HEK293T (cell line): ENCODE data around the gene EFR3B.

ENCODE experiments used
- CTCF ChIA-PET: fragments of 350-600 bp; formaldehyde crosslinking; extraction: SDS; loops from one replicate; lab custom pipeline; 2021; ENCODE audit warnings: antibody characterized with exemption, inconsistent platforms; lab: Yijun Ruan, JAX
- POLR2A ChIA-PET: fragments of 350-600 bp; formaldehyde crosslinking; extraction: SDS; loops from one replicate; lab custom pipeline; 2020; ENCODE audit warnings: antibody characterized with exemption, inconsistent platforms; lab: Yijun Ruan, JAX
- DNase-seq: peaks from one replicate; pipeline ENCODE4 v3.0.0; 2012; ENCODE audit warnings: mixed read lengths; ENCODE audit errors: extremely low spot score
- ARNT ChIP-seq: fragments of 450-650 bp; IDR thresholded peaks from 2 replicates; pipeline ENCODE4 v1.6.1; 2017; ENCODE audit warnings: mild to moderate bottlenecking
- BHLHE40 ChIP-seq: fragments of 450-650 bp; IDR thresholded peaks from 2 replicates; pipeline ENCODE4 v1.6.1; 2016; ENCODE audit warnings: mild to moderate bottlenecking, moderate library complexity, borderline replicate concordance
- CTBP1 ChIP-seq: fragments of 450-650 bp; IDR thresholded peaks from 2 replicates; pipeline ENCODE4 v1.6.1; 2016; ENCODE audit warnings: borderline replicate concordance
- ELF4 ChIP-seq: fragments of 450-650 bp; IDR thresholded peaks from 2 replicates; pipeline ENCODE4 v1.6.1; 2017; ENCODE audit warnings: antibody characterized with exemption
- FOXA1 ChIP-seq: fragments of 450-650 bp; IDR thresholded peaks from 2 replicates; pipeline ENCODE4 v1.6.1; 2016; ENCODE audit warnings: mild to moderate bottlenecking
- FOXK2 ChIP-seq: fragments of 450-650 bp; IDR thresholded peaks from 2 replicates; pipeline ENCODE4 v1.6.1; 2016; ENCODE audit warnings: mild to moderate bottlenecking
- FOXM1 ChIP-seq: fragments of 450-650 bp; IDR thresholded peaks from 2 replicates; pipeline ENCODE4 v1.6.1; 2017; ENCODE audit warnings: mild to moderate bottlenecking, borderline replicate concordance
- HDGF ChIP-seq: fragments of 450-650 bp; IDR thresholded peaks from 2 replicates; pipeline ENCODE4 v1.6.1; 2017; ENCODE audit warnings: antibody characterized with exemption, borderline replicate concordance
- L3MBTL2 ChIP-seq: fragments of 450-650 bp; conservative IDR thresholded peaks from 2 replicates; pipeline ENCODE4 v1.6.1; 2016; ENCODE audit warnings: mild to moderate bottlenecking
- LEF1 ChIP-seq: fragments of 450-650 bp; IDR thresholded peaks from 2 replicates; pipeline ENCODE4 v1.6.1; 2017; ENCODE audit warnings: mild to moderate bottlenecking, borderline replicate concordance
- NFRKB ChIP-seq: fragments of 450-650 bp; IDR thresholded peaks from 2 replicates; pipeline ENCODE4 v1.6.1; 2016; ENCODE audit warnings: mild to moderate bottlenecking, moderate library complexity
- SP1 ChIP-seq: fragments of 450-650 bp; IDR thresholded peaks from 2 replicates; pipeline ENCODE4 v1.6.1; 2017
- SUZ12 ChIP-seq: fragments of 450-650 bp; IDR thresholded peaks from 2 replicates; pipeline ENCODE4 v1.6.1; 2016; ENCODE audit warnings: mild to moderate bottlenecking
- TARDBP ChIP-seq: fragments of 450-650 bp; IDR thresholded peaks from 2 replicates; pipeline ENCODE4 v1.6.1; 2016
- ZNF384 ChIP-seq: fragments of 450-650 bp; IDR thresholded peaks from 2 replicates; pipeline ENCODE4 v1.6.1; 2016
- TF ChIP-seq, protein P1 (sequence below): fragments of 450-650 bp; IDR thresholded peaks from 2 replicates; pipeline ENCODE4 v1.6.1; 2016

The EFR3B gene

DNA sequence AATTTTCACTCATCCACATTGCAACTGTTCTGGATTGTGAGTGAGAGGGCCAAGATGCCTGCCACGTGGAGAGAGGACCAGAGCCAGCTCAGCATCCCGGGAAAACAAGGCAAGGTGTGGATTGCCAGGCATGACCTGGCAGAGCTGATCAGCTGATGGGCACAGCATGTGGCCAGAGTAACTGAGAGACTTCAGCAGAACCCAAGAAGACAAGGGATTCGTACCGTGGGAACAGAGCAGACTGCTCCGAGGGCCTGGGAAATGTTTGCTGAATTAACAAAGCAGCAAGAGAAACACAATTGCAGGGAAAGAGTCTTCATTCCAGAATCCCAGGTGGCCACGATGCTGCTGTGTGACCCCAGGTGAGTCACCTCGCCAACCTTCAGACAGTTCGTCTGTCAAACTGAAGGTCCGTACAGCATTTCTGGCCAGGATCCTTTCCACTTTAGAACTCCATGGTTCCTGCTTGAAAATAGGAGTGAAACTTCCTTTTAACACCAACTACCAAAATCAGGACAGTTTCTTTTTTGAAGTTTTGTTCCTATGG lies 152.8 kb downstream of the EFR3B start:
- POLR2A ChIA-PET = no interaction called here

DNA sequence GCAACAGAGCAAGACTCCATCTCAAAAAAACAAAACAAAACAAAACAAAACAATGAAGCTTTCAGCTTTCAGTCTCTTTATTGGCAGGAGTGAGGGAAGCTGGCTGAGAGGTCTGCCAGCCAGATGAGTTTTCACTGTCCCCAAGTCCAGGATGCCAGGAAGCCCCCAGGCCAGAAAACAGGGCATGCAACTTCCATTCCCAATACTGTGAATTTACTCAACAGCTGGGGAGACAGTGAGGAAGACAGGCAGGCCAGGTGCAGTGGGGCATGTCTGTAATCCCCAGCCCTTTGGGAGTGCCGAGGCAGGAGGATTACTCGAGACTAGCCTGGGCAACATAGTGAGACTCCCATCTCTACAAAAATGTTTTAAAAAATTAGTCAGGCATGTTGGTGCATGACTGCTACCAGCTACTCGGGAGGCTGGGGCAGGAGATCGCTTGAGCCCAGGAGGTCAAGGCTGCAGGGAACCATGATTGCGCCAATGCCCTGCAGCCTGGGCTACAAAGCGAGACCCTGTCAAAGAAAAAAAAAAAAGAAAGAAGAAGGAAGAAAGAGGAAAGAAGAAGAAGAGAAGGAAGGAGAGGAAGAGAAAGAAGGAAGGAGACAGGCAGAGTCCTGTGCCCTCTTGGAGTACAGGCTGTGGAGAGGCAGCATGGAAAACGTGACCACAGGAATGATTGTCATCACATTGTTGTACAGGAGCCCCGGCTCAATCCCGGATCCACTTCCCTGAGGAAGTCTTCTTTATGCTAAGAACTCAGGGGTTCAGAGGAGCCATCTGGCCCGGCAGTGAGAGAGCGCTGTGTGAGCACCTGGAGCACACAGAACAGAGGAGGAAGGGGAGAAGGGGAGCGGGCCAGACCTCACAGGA lies 155.7 kb downstream of the EFR3B start:
- ChIA-PET CTCF (interaction anchor here (0.6 to 2.8 kb wide), 3 partner anchors 32 to 772 kb away, joined by 3 to 15 read pairs (median 5); no protein-coding TSS in a partner anchor), POLR2A (no interaction called here)
- no peak for DNase-seq
- no peak for TF ChIP-seq SUZ12
- TF ChIP-seq ZNF384 = no peak
- no peak for TF ChIP-seq ARNT
- no peak for TF ChIP-seq FOXK2
- TF ChIP-seq L3MBTL2 = no peak
- TF ChIP-seq NFRKB = no peak
- TF ChIP-seq ELF4 = no peak
- no peak for TF ChIP-seq TARDBP
- TF ChIP-seq, protein P1, sequence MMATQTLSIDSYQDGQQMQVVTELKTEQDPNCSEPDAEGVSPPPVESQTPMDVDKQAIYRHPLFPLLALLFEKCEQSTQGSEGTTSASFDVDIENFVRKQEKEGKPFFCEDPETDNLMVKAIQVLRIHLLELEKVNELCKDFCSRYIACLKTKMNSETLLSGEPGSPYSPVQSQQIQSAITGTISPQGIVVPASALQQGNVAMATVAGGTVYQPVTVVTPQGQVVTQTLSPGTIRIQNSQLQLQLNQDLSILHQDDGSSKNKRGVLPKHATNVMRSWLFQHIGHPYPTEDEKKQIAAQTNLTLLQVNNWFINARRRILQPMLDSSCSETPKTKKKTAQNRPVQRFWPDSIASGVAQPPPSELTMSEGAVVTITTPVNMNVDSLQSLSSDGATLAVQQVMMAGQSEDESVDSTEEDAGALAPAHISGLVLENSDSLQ = no peak
- TF ChIP-seq FOXM1 = no peak
- TF ChIP-seq FOXA1 = no peak
- TF ChIP-seq BHLHE40 = no peak
- no peak for TF ChIP-seq LEF1
- no peak for TF ChIP-seq HDGF
- no peak for TF ChIP-seq CTBP1
- TF ChIP-seq SP1 = no peak

More for the DNA sequence above, 152.8 kb downstream of the EFR3B start:
- no peak for TF ChIP-seq ZNF384
- no peak for TF ChIP-seq TARDBP
- no peak for TF ChIP-seq SP1
- TF ChIP-seq NFRKB = no peak
- no peak for TF ChIP-seq ARNT
- TF ChIP-seq, protein P1 = no peak
- TF ChIP-seq BHLHE40 = no peak
- no peak for TF ChIP-seq FOXK2
- TF ChIP-seq HDGF = no peak
- TF ChIP-seq L3MBTL2 = no peak
- TF ChIP-seq SUZ12 = no peak
- TF ChIP-seq FOXM1 = no peak
- no peak for TF ChIP-seq CTBP1
- TF ChIP-seq ELF4 = no peak
- TF ChIP-seq FOXA1 = no peak
- DNase-seq = no peak
- CTCF ChIA-PET = interaction anchor here (0.6 to 3.0 kb wide), 3 partner anchors 28 to 219 kb away, joined by 3 to 12 read pairs (median 3); no protein-coding TSS in a partner anchor

DNA sequence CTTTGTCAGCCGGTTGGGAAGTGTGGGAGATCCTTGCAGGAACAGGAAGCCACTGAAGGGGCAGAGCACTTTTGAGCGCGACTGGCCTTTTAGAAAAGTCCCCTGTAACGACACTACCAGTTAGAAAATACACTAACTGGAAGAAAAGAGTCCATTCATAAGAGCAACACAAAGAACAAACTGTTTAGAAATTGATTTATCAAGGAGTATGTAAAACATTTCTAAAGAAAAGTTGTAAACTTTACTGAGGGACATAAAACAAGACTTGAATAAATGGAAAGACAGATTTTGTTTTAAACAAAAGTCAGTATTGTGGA lies 156.3 kb downstream of the EFR3B start:
- no peak for DNase-seq
- ChIA-PET CTCF (interaction anchor here (2.8 kb wide), 1 partner anchor 32 kb away, joined by 15 read pairs; no protein-coding TSS in a partner anchor), POLR2A (no interaction called here)
- TF ChIP-seq ELF4 (no peak), SUZ12 (no peak), NFRKB (no peak), SP1 (no peak), ZNF384 (no peak), CTBP1 (no peak), FOXA1 (no peak), BHLHE40 (no peak), LEF1 (no peak), ARNT (no peak), FOXM1 (no peak), FOXK2 (no peak), L3MBTL2 (no peak), HDGF (no peak), TARDBP (no peak)
- TF ChIP-seq, protein P1 = no peak

DNA sequence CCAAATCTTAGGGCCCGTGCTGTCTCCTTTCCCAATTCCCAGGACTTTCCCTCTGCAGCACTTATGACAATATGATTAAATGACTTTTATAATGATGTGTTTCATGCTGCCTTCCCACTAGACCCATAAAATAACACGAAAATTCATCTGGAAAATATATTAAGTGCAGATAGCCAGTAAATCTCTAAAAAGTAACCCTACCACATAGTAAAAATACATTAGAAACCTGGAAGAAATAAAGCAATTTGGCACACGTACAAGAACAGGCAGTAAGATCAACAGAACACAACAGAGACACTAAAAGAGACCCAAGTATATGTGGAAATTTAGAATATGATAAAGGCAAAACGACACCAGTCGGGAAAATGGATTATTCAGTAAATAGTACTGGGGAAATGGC lies 156.7 kb downstream of the EFR3B start:
- DNase-seq = no peak
- CTCF ChIA-PET = no interaction called here
- TF ChIP-seq FOXM1 (no peak), TARDBP (no peak), ELF4 (no peak)
- POLR2A ChIA-PET = no interaction called here

DNA sequence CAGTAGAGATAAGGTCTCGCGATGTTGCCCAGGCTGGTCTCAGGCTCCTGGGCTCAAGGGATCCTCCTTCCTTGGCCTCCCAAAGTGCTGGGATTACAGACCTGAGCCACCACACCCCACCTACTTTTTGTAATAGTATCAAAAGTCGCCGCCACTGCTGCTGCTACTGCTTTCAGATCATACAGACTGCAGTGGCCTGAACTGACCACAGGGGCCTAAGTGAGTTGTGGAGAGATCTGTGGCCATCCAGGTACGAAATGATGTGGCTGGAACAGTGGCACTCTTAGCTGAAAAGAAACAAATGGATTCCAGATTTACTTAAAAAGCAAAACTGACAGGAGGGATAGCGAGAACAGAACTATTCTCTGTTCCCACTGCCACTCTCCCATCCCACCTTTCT lies 159.4 kb downstream of the EFR3B start:
- DNase-seq = peak; percentile 42
- TF ChIP-seq ARNT (no peak), L3MBTL2 (no peak), FOXM1 (no peak), LEF1 (no peak), TARDBP (no peak), BHLHE40 (no peak), HDGF (no peak), FOXK2 (no peak), ELF4 (no peak), CTBP1 (no peak), SUZ12 (no peak), ZNF384 (no peak), NFRKB (no peak), SP1 (no peak), FOXA1 (no peak)
- TF ChIP-seq, protein P1 = no peak
- CTCF ChIA-PET = interaction anchor here (0.7 kb wide), 1 partner anchor 228 kb away, joined by 3 read pairs; no protein-coding TSS in a partner anchor
- POLR2A ChIA-PET = no interaction called here
